GM21737 (cell line): ENCODE results near the gene FAT2.
"Not testable (repeated sequence)": the region's sequence is repeated elsewhere in the genome, so short reads cannot be mapped to it uniquely, and the experiment has no call there.

Experiments
- ATAC-seq: cut with Tn5 transposase; IDR thresholded peaks from one replicate; pipeline ENCODE4 v1.9.1; 2021; ENCODE audit warnings: mild to moderate bottlenecking, moderate library complexity; ENCODE audit not compliant: unreplicated experiment

The FAT2 gene

DNA sequence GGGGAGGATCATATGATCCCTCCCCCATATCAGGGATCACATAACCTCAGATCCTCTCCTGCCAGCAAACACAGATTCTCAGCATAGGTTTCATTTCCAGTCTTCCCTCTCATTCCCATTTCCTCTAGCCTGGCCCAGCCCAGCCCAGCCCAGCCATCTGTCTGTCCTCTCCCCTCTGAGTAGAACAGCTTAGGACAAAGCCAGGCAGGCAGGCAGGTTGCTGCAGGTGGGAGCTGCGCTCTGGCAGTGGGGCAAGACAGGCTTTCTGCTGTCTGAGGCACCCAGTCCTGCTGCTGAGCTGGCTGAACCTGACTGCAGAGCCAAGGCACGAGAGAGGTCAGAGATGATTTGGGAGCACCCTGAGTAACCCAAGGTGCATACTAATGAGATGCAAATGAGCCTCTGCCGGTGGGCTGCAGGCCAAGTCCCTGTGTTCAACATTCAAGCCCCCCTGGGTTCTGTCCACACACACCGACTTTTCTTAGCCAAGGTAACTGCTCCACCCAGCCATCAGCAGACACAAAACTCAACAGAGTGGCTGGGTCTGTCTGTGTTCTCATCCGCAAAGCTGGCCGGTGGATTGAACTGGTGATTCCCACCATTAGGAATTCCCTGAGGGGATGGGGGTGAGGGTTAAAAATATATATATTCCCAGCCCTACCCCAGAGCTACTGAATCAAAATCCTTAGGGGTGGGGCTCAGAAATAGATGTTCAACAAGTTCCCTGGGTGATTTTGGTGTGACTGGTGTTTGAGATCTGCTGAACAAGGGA lies 9.1 kb downstream of the FAT2 start:
- ATAC-seq: no peak

DNA sequence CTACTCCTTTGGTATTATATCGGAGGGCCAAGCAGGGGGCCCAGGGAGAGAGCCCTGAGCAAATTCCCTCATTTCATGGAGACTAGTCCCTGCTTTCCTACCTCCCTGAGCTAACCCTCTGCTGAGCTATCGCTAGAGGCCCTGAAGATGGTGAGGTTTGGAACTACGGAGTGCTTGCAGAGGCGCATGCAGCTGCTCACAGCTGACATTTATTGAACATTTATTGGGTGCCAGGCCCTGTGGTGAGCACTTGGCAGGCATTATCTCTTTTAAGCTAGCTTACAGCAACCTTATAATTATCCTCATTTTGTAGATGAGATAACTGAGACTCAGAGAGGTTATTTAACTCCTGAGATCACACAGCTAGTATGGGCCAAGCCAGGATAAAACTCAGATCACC lies 9.8 kb downstream of the FAT2 start:
- ATAC-seq: no peak

DNA sequence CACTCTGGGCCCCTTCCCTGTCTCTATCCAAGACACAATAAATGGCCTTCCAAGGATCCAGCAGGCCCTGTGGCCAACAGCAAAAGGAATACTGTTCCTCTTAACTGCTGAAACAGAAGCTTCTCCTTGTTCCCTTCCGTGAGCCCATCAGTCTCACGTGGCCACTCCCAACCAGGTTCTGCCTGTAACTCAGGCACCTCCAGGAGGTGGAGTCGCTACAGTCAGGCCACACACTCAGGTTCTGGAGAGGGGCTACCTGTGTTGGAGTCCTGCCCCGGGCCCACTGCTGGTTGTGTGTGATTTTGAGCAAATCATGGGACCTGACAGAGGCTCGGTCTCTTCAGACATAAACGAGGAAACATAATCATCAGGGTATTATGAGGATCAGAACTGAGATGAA lies 10.3 kb downstream of the FAT2 start:
- no peak for ATAC-seq

DNA sequence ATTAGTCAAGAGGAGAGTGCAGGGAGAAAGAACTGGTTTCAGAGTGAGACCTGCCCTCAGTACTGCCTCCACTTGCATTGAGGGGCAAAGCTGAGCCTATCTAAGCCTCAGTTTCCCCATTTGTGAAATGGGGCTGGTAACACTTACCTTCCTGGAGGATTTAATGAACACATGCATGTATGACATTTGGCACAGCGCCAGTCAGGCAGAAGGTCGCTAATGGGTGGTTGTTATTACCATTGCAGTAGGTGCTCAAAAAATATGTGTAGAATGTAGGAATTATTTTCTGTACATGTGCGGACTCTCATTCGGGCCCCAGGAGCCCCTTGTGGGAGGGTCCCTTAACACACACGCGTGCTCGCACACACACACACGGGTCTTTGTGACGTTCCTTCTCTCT lies 10.9 kb downstream of the FAT2 start:
- no peak for ATAC-seq

DNA sequence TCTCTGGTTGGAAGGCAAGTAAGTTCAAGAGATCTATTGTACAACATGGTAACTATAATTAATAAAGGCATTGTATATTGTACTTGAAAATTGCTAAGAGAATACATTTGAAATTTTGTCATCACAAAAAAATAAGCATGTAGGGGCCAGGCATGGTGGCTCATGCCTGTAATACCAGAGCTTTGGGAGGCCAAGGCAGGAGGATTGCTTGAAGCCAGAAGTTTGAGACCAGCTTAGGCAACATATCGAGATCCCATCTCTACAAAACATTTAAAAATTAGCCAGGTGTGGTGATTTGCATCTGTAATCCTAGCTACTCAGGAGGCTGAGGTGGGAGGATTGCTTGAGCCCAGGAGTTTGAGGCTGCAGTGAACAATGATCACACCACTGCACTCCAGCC lies 12.0 kb downstream of the FAT2 start:
- ATAC-seq: not testable (repeated sequence)

DNA sequence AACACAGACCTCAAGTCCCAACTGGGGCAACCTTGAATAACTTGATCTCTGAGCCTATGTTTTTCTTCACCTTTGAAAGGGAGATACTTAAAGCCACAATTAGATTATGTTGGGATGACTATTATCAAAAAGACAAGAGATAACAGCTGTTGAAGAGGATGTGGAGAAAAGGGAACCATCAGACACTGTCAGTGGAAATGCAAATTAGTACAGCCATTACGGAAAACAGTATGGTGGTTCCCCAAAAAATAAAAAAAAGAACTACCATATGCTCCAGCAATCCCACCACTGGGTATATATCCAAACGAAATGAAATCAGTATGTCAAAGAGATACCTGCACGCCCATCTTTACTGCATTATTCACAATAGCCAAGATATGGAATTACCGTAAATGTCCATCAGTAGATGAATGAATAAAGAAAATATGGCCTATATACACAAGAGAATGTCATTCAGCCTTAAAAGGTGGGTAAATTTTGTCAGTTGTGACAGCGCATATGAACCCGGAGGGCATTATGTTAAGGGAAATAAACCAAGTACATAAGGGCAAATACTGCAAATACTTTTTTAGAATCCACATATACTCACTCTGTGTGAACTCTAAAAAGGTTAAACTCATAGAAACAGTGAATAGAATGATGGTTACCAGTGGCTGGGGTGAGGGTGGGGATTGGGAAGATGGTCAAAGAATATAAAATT lies 12.7 kb downstream of the FAT2 start:
- no peak for ATAC-seq

DNA sequence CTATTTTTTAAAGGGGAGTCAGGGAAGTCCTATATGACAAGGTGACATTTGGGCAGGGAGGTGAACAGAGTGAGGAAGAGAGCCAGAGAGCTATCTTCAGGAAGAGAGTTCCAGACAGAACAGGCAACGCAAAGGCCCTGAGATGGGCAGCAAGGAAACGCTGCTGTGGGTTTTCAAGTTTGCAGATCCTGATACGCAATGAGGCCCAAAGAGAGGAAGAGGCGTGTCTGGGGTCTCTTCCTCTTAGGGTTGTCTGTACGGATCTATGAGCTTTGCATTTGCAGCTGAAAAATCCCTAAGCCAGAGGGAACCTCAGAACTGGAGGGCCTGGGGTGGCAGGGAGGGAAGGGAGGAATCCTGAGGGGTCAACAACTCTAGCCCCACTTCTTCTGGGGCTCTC lies 13.6 kb downstream of the FAT2 start:
- no peak for ATAC-seq

DNA sequence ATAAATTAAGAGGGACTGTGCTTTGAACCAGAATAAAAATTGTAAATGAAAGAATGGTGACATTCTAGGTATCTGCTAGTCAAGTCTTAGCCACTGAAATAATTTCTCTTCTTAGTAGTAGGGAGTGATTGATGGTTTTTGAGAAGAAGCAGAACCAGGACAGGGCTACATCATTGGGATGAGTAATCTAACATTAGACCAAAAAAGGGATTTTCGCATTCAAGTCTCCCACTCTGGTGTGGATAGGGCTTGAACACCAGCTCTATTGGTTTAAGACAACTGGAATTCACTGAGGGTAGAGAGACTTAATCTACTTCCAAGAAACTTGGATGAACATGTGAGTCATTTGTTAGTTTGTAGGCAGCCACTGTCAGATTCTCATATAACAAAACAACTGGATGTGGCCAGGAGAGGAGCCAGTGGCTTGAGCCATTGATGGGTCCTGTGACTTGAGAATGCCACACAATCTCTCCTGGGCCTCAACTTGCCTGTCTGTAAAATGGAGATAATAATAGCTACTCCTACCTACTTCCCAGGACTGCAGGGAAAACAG lies 16.6 kb downstream of the FAT2 start:
- ATAC-seq: no peak

DNA sequence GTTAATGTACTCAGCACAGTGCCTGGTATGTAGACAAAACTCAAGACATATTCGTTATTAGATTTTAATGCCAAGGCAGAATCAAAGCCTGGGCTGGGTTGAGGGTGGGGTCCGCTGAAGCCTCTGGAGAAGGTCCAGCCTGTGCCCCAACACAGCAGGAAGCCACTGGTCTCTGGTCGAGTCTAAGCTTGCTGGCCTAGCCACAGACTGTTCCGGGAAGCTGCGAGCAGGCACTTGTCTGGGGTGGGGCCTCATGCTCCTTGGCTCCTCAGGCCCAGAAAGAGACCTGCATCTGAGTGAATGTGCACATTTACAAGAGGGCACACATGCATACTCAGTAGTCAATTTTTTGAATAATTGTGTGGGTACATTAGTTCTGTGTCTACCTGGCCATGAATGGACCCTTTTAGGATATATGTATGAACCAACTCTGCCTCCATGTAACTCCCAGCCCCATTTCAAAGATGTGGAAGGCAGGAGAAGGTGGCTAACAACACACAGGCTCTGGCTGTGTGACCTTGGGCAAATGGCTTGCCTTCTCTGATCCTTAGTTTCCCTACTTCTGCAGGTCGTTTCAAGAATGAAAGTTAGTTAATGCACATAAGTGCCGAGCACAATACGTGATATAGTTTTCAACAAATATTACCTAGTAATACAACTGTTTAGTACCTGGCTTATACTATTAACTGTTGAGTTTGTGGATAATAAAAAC lies 18.3 kb downstream of the FAT2 start:
- ATAC-seq: no peak

DNA sequence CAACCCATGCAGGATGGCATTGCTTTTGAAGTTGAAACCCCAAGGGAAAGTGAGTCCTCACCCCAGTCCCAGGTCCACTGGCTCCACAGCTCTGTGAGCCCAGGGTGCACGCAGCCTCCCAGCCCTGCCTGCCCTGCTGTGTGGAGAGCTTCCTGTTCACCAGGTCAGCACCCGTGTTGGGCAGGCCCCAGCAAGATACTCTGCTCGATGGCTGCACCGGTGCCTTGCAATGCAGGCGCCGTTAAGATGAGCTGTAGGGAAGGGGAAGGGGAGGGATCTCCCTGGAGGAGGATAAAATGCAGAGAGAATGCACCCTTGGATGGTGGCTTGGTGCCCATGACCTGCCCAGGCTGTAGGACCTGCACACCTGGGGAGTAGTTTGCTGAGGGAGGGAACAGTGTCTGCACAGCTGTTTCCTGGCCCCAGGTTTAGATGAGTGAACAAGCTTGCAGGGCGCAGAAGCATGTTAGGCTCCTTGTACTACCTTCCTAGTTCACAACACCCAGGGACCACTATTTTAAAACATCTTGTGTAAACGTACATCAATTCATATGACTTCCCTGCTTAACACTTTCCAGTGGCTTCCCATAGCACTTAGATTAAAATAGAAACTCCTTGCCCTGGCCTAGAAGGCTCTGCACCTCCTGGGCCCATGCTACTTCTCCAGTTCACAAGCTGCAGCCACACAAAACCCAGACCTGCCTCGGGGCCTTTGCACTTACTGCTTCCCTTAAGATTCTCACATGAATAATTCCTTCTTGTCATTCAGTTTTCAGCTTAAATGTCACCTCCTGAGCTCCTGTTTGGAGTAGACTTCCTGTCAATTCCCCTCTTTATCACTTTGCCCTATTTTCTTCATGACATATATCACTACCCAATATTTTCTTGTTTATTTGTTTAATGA lies 19.6 kb downstream of the FAT2 start:
- ATAC-seq: no peak

DNA sequence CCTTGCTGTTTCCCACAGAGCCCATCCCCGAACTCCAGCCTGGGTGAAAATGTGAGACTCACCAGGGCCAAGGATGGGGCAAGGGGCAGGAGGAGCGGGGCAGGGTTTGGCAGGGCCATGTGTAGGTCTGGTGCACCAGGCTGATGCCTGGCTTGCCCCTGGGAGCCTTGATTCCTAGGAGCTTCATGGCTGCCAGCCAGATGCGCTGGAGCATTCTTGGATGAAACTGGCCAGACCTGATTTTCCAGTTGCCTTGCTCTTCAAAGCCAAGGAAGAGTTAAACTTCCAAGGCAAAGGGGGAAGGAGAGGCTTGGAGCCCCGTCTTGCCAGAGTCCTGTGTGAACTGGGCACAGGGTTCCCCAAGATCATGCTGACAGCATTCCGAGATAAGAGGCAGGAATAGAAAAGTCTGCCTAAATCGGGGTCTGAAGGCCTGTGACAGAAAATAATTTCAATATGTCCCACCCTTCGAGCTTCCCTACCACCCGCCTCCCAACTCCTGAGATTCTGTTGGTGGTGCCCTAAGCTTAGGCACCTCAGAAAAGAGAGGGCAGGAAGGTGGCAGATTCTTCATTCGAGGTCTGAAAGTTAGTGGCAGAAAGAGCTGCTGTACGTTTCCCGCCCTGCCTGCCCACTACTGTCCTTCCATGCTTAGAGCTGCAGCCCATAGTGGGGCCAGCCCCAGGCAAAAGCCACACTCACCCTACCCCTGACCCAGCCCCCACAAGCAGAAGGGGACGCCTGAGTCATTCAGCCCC lies 20.4 kb downstream of the FAT2 start:
- no peak for ATAC-seq

DNA sequence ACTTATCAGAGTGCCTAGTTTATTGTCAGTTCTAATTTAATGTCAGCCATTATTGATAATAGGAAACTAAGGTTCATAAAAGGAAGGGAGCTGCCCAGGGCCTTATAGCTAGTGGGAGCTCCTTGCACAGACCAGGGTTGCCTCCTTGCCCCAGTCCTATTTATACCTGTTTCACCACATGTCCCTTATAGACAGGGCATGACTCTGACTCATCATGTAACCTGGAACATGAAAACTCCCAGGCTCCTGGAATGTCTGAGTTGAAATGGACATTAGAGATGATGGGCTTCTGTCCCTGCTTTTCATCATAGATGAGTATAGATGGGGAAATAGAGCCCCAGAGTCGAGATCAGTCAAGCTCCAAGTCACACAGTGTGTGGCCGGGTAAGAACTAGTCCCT lies 21.1 kb downstream of the FAT2 start:
- ATAC-seq: no peak

DNA sequence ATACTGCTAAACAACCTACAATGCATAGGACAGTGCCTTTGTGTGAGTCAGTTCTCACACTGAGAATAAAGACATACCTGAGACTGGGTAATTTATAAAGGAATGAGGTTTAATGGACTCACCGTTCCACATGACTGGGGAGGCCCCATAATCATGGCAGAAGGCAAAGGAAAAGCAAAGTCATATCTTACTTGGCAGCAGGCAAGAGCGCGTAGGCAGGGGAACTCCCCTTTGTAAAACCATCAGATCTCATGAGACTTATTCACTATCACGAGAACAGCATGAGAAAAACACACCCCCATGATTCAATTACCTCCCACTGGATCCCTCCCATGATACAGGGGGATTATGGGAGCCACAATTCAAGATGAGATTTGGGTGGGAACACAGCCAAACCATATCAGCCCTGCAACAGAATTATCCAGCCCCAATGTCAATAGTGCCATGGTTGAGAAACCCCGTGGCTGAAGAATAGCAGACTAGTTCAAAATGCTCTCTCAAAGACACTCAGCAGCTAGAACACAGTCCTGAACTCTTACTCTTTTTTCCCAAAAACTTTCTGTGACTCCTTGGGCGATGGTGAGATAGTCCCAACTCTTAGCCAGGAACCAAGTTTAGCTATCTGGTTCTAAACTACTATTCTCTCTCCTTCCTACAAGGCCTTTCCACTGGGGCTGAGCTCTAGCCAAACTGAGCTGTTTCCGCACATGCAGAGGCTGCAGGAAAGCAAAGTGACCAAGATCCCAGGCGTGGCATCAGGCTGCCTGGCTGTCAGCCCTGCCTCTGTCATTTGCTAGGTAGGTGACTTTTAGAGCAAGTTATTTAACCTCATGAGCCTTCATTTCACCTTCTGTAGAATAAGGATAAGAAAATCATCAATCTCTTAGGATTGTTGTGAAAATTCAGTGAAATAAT lies 21.7 kb downstream of the FAT2 start:
- ATAC-seq: no peak

DNA sequence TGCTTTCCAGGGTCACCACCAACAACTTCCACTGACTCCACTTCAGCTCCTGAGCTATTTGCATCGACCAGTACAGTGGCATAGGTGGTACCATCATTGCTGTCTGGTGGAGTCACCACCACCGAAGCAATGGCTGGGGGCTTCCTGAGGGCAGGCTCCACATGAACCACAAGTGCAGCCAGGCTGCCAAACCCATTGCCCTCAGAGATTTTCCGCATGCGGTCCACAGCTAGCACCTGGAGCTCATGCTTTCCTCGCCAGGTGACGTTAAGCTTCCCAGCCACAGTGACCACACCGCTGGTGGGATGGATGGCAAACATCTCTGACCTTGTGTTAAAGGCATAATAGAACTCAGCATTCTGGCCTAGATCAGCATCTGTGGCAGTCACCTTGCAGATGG lies 23.1 kb downstream of the FAT2 start:
- ATAC-seq: no peak

DNA sequence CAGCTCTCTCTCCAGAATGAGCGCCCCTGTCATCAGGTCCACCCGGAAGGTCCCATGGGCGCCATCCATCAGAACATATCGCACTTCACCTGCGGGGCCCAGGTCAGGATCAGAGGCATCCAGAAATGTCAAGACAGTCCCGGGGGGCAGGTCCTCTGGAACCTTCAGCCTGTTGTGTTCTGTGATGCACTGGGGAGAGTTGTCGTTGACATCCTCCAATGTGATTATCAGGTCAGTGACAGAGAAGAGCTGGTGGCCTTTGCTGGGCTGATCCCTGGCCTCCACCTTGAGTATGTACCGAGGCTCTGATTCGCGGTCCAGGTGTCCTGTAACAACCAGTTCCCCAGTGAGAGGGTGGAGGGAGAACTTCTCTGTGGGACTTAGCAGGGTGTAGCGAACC lies 25.2 kb downstream of the FAT2 start:
- ATAC-seq: no peak

DNA sequence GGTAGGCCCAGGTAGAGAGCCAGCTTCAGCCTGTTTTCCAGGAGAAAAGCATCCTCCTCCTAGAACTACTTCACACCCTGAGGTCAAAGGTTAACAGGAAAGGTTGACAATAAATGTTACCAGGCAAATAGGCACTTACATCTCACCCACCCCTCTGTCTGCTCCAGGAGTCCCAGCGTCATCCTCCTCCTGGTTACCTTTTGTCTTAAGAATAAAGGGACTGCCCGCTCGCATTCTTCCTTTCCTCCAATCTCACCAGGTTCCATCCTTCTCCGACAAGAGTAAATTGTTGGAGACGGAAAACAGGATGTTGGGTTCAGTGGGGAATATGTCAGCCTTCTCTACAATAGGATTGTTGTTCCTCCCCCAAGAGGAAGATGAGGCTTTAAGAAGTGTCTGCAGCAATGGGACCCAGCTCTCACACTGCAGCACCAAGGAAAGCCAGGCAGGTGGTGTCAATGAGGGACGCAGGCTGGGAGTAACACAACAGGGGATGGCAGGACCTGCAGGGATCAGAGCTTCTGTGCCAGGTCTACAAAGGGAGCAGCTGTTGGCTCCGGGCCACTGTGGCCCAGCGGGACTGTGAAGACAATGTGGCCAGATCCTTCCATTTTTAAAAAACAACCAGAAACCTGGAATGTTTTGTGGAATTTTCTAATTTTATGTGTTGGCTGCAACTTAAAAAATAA lies 29.0 kb downstream of the FAT2 start:
- ATAC-seq: no peak

DNA sequence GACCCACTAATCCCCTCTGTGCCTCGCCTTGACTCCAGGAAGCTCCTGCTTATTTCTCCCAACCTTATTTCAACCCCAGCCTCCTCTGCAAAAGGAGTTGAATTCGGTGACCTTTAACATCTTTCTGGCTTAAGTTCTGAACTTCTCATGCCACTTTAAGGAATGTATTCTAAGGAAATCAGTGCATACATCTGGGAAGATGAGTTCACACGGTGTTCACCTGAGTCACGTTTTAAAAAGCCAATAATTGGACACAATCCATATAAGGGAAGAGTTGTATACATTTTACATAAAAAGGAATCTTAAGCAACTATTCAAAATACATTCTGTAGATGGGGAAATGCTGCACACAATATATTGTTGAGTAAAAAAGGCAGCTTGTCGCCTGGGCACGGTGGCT lies 33.2 kb downstream of the FAT2 start:
- ATAC-seq: no peak

DNA sequence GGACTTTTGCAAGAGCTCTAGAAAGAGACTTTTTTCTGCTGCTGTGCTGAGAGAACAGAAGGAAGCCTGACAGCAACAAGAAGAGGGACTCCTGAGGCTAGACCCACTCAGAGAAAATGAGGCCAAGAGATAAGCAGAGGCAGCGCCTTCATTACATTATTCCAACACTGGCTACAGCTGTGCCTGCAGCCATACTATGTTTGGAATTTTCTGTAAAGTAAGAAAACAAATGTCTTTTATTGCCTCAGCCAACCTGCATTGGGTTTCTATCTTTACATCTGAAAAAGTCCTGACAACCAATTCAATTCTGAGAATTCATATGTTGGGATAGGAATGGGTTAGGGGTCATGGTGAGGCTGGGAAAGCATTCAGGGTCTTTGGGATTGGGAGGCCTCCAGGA lies 33.7 kb downstream of the FAT2 start:
- no peak for ATAC-seq
